Endothelial cell of hepatic sinusoid (primary cell): ENCODE measurements around the gene MALSU1.

Source experiments
- in situ Hi-C: cut with HindIII; loops from 2 replicates; pipeline ENCODE4 v1.10.0; 2017; ENCODE audit warnings: low sequenced_read_pairs

MALSU1 gene

GRCh38 chr7:23334482-23335056 lies 35.4 kb downstream of the MALSU1 start:
- in situ Hi-C loops, result no loop called here

GRCh38 chr7:23335136-23335535 lies 36.0 kb downstream of the MALSU1 start:
- in situ Hi-C loops, result no loop called here

- in situ Hi-C loops, result no loop called here
Observed at GRCh38 chr7:23335621-23336020, 36.5 kb downstream of the MALSU1 start.

GRCh38 chr7:23336086-23336485 lies 36.9 kb downstream of the MALSU1 start:
- in situ Hi-C loops, result no loop called here

- in situ Hi-C loops, result no loop called here
Observed at GRCh38 chr7:23336799-23337283, 37.7 kb downstream of the MALSU1 start.

GRCh38 chr7:23337374-23337773 lies 38.2 kb downstream of the MALSU1 start:
- in situ Hi-C loops, result no loop called here

- in situ Hi-C loops, result no loop called here
Observed at GRCh38 chr7:23338439-23338838, 39.3 kb downstream of the MALSU1 start.

GRCh38 chr7:23338863-23339262 lies 39.7 kb downstream of the MALSU1 start:
- in situ Hi-C loops, result no loop called here

- in situ Hi-C loops, result loop anchor here (5.0 kb wide), 1 partner anchor 70 kb away; no protein-coding TSS in a partner anchor
Observed at GRCh38 chr7:23341846-23342598, 42.9 kb downstream of the MALSU1 start.

GRCh38 chr7:23343102-23343501 lies 44.0 kb downstream of the MALSU1 start:
- in situ Hi-C loops, result loop anchor here (5.0 kb wide), 1 partner anchor 71 kb away; no protein-coding TSS in a partner anchor

GRCh38 chr7:23343806-23344475 lies 44.8 kb downstream of the MALSU1 start:
- in situ Hi-C loops, result loop anchor here (5.0 kb wide), 1 partner anchor 72 kb away; no protein-coding TSS in a partner anchor

- in situ Hi-C loops, result no loop called here
Observed at GRCh38 chr7:23345601-23346000, 46.5 kb downstream of the MALSU1 start.

- in situ Hi-C loops, result no loop called here
Observed at GRCh38 chr7:23346316-23346715, 47.2 kb downstream of the MALSU1 start.

- in situ Hi-C loops, result no loop called here
Observed at GRCh38 chr7:23347033-23347681, 48.0 kb downstream of the MALSU1 start.

GRCh38 chr7:23347682-23348180 lies 48.6 kb downstream of the MALSU1 start:
- in situ Hi-C loops, result no loop called here

GRCh38 chr7:23349484-23350157 lies 50.5 kb downstream of the MALSU1 start:
- in situ Hi-C loops, result loop anchor here (10.0 kb wide), 1 partner anchor 175 kb away; no protein-coding TSS in a partner anchor

GRCh38 chr7:23350466-23350865 lies 51.3 kb downstream of the MALSU1 start:
- in situ Hi-C loops, result loop anchor here (10.0 kb wide), 1 partner anchor 174 kb away; no protein-coding TSS in a partner anchor

GRCh38 chr7:23353172-23353571 lies 54.0 kb downstream of the MALSU1 start:
- in situ Hi-C loops, result loop anchor here (10.0 kb wide), 1 partner anchor 172 kb away; no protein-coding TSS in a partner anchor

- in situ Hi-C loops, result loop anchor here (10.0 kb wide), 1 partner anchor 169 kb away; no protein-coding TSS in a partner anchor
Observed at GRCh38 chr7:23356168-23356567, 57.0 kb downstream of the MALSU1 start.

GRCh38 chr7:23356726-23357125 lies 57.6 kb downstream of the MALSU1 start:
- in situ Hi-C loops, result loop anchor here (10.0 kb wide), 1 partner anchor 168 kb away; no protein-coding TSS in a partner anchor
